Measurements from ENCODE around the gene DSP.

GRCh38 chr6:7591770-7592169 lies 50.3 kb downstream of the DSP start:
- TF ChIP-seq, protein P1, sequence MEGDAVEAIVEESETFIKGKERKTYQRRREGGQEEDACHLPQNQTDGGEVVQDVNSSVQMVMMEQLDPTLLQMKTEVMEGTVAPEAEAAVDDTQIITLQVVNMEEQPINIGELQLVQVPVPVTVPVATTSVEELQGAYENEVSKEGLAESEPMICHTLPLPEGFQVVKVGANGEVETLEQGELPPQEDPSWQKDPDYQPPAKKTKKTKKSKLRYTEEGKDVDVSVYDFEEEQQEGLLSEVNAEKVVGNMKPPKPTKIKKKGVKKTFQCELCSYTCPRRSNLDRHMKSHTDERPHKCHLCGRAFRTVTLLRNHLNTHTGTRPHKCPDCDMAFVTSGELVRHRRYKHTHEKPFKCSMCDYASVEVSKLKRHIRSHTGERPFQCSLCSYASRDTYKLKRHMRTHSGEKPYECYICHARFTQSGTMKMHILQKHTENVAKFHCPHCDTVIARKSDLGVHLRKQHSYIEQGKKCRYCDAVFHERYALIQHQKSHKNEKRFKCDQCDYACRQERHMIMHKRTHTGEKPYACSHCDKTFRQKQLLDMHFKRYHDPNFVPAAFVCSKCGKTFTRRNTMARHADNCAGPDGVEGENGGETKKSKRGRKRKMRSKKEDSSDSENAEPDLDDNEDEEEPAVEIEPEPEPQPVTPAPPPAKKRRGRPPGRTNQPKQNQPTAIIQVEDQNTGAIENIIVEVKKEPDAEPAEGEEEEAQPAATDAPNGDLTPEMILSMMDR (IDR thresholded peaks at IDR 0.05): no peak
- TF ChIP-seq POLR2A (IDR thresholded peaks at IDR 0.05): no peak
